Body of pancreas (tissue), 4 donors: ENCODE data around the gene CHD6.

ENCODE experiments used
- POLR2A ChIP-seq, 3 donors: fragments of 450-650 bp; IDR thresholded peaks; one replicate each; pipeline ENCODE4 v1.6.1; 2016; ENCODE audit warnings: antibody characterized with exemption in 3 of 3, mild to moderate bottlenecking in 2 of 3
- TF ChIP-seq, protein P1 (sequence below), 7 experiments: fragments of 450-650 bp in 4 of 7; fragments of 200-600 bp in 3 of 7; sonication (generic) in 3 of 7; IDR thresholded peaks; one replicate each; pipeline ENCODE4 v1.5.1; 2016 to 2019; ENCODE audit warnings: antibody characterized with exemption in 7 of 7

DNA sequence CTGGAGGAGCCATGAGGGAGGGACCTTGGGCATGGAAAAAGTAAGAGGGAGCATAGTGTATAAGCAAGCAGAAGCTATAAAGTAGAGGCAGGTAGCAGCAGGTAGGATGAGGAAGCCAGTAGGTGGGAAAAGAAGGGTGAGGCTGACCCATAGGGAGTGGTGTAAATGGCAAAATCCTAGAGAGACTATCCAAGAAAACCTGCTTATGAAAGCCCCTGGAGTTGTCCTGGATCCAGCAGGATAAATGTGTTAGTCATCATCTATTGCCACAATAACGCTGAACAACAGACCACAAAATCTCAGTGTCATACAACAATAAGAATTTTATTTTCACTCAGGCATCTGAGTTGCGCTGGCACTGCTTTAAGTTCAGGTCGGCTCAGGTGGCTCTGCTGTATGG, 30.2 kb downstream of the CHD6 start:
- TF ChIP-seq, protein P1, sequence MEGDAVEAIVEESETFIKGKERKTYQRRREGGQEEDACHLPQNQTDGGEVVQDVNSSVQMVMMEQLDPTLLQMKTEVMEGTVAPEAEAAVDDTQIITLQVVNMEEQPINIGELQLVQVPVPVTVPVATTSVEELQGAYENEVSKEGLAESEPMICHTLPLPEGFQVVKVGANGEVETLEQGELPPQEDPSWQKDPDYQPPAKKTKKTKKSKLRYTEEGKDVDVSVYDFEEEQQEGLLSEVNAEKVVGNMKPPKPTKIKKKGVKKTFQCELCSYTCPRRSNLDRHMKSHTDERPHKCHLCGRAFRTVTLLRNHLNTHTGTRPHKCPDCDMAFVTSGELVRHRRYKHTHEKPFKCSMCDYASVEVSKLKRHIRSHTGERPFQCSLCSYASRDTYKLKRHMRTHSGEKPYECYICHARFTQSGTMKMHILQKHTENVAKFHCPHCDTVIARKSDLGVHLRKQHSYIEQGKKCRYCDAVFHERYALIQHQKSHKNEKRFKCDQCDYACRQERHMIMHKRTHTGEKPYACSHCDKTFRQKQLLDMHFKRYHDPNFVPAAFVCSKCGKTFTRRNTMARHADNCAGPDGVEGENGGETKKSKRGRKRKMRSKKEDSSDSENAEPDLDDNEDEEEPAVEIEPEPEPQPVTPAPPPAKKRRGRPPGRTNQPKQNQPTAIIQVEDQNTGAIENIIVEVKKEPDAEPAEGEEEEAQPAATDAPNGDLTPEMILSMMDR (IDR thresholded peaks at IDR 0.05) = no peak
- no peak for TF ChIP-seq POLR2A (IDR thresholded peaks at IDR 0.05)
